Esophagus (tissue), 2 donors: Measurements from ENCODE around the gene SH2B2. TPM values are rescaled to one million over a fixed set of nuclear protein-coding genes. Genes with fewer than 3 reads are reported as not detected.
A peak's percentile ranks its signal among the peaks of the same experiment; 100 is the strongest.
"Not testable (repeated sequence)": the region's sequence is repeated elsewhere in the genome, so short reads cannot be mapped to it uniquely, and the experiment has no call there.

ENCODE experiments used
- H3K27ac ChIP-seq, 2 donors: one replicate each; pipeline ENCODE4 v1.5.1; 2013; ENCODE audit warnings: low read depth in 2 of 2, mild to moderate bottlenecking in 2 of 2, inconsistent platforms in 1 of 2, low read length in 1 of 2, moderate library complexity in 1 of 2
- H3K27me3 ChIP-seq, 2 donors: one replicate each; pipeline ENCODE4 v1.6.1; 2013; ENCODE audit warnings: low read length in 2 of 2, control low read depth in 1 of 2, mild to moderate bottlenecking in 1 of 2; ENCODE audit not compliant: insufficient read depth in 2 of 2, control insufficient read depth in 1 of 2
- H3K36me3 ChIP-seq, 2 donors: one replicate each; pipeline ENCODE4 v1.6.1; 2013; ENCODE audit warnings: low read length in 1 of 2; ENCODE audit not compliant: control insufficient read depth in 2 of 2, insufficient read depth in 2 of 2
- H3K4me1 ChIP-seq, 2 donors: one replicate each; pipeline ENCODE4 v1.6.1; 2013; ENCODE audit warnings: low read length in 1 of 2; ENCODE audit not compliant: control insufficient read depth in 2 of 2, insufficient read depth in 2 of 2
- H3K4me3 ChIP-seq, 2 donors: one replicate each; pipeline ENCODE4 v1.5.1; 2013; ENCODE audit warnings: low read length in 2 of 2, mild to moderate bottlenecking in 2 of 2, low read depth in 1 of 2, moderate library complexity in 1 of 2
- H3K9me3 ChIP-seq, 2 donors: one replicate each; pipeline ENCODE4 v1.6.1; 2013; ENCODE audit warnings: mild to moderate bottlenecking in 2 of 2, low read depth in 1 of 2, low read length in 1 of 2, moderate library complexity in 1 of 2; ENCODE audit not compliant: control insufficient read depth in 2 of 2, insufficient read depth in 1 of 2
- WGBS, 2 donors: extraction: QIAGEN DNeasy Blood & Tissue Kit; methylation state at CpG; one replicate each; pipeline ENCODE4 v1.1.7; 2013; 5-methylcytosine and 5-hydroxymethylcytosine counted together
- polyA plus RNA-seq, 2 donors: library from polyadenylated mRNA; stranded (reverse); fragments of 200-250 nt; gene quantifications; one replicate each; pipeline ENCODE4 v1.2.3, GENCODE V29; 2013
- donor health status: healthy with polysubstance abuse.
- donor health status: Bipolar disorder and iron deficiency.

SH2B2 gene
- polyA plus RNA-seq, 2 donors: 1.0 to 1.4 TPM

GRCh38 chr7:102346983-102347382 lies 60.3 kb downstream of the SH2B2 start:
- WGBS, 2 donors: 85 to 91% methylated on average over 2 of the region's 6 CpGs
- not testable (repeated sequence) for H3K36me3 ChIP-seq, H3K9me3 ChIP-seq, H3K4me3 ChIP-seq, H3K27me3 ChIP-seq, H3K4me1 ChIP-seq, H3K27ac ChIP-seq

DNA sequence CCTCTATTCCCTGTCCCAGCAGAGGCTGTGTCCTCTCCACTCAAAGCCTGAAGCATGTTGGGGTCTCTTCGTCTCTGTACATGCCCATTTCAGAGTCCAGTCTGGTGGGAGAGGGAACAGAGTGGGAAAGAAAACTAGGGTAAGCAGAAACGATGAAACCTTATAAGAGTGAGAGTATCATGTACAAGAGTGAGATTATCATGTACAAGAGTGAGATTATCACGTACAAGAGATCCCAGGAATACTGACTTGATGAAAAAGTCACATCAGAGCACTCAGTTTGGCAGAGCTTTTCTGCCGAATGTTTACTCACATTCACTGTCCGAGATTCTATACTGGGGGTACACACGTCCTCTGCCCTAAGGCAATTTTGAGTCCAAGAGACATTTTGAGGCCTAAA lies 69.7 kb downstream of the SH2B2 start, which contains the start of gene SPDYE6:
SPDYE6 (minus strand) TSS at position 101 of the 400 bp plus-strand sequence. CDS start 421 bp downstream, outside the sequence.
- H3K27me3 ChIP-seq, H3K4me3 ChIP-seq, H3K9me3 ChIP-seq, H3K27ac ChIP-seq, H3K36me3 ChIP-seq, H3K4me1 ChIP-seq: not testable (repeated sequence)
- WGBS, 2 donors: no CpG with 5 or more reads among the region's 6 CpGs

DNA sequence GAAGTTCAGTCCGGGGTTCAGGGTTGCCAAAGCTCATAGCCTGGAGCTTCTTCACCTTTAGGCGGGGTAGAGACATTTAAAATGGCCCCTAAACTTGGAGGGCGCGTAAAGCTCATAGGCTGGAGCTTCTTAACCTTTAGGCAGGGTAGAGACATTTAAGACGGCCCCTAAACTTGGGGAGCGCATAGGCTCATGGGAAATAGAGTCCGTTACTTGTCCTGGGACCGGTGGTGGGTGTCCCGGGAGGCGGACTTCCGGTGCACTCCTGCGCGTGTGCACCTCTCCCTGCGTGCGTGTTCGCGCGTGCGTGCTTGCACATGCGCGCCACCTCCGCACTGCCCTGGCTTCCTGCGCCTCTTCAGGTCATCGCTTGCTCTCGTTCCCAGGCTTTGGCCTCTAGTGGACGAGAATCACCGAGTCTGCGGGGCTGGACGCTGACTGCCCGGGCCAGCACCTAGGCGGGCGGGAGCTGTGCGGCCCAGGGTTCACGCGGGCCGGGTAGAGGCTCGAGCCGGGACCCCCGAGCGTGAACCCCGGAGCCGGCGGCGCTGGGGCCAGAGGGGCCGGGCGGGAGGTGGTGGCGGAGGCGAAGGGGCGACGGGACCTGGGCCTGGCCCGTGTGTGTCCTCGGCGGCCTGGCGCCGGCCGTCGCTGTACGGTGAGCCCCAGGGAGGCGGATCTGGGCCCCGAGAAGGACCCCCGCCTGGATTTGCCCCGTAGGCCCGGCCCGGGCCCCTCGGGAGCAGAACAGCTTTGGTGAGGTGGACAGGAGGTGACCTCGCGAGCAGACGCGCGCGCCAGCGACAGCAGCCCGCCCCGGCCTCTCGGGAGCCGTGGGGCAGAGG lies 77.1 kb downstream of the SH2B2 start:
- H3K9me3 ChIP-seq, H3K4me1 ChIP-seq, H3K27me3 ChIP-seq, H3K36me3 ChIP-seq: not testable (repeated sequence)
- Histone ChIP-seq H3K4me3 (peak overlapping the region; percentile 86 to 87), H3K27ac (peak overlapping the region; percentile 88 to 91)
- 0 to 1% methylated on average over 46 to 76 of the region's 76 CpGs for WGBS, 2 donors

DNA sequence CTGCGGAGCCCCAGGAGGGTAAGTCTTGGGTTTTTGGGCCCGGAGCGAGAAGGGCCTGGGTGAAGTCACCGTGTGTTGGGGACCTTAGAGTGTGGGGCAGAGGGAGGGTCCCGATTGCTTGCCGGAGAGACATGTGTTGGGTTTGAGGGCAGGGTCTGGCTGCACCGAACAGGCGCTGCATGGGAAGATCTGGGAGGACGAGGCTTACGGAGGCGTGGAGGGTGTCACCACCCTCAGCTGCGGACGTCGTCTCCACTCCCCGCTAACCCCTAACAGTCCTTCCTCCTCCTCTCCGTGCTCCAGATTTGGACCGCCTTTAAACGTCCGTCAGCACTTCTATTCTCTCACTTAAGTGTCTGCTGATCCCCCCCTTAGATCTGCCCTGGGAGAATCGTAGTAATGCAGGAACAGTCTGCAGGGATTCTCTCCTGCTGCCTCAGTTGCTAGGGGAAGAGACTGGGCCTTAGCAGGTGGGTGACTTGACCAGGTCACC lies 77.8 kb downstream of the SH2B2 start:
- WGBS, 2 donors: 0% methylated on average over 9 to 19 of the region's 20 CpGs
- H3K4me3 ChIP-seq: peak overlapping the region; percentile 86 to 87
- not testable (repeated sequence) for H3K36me3 ChIP-seq, H3K4me1 ChIP-seq, H3K27ac ChIP-seq, H3K9me3 ChIP-seq, H3K27me3 ChIP-seq

DNA sequence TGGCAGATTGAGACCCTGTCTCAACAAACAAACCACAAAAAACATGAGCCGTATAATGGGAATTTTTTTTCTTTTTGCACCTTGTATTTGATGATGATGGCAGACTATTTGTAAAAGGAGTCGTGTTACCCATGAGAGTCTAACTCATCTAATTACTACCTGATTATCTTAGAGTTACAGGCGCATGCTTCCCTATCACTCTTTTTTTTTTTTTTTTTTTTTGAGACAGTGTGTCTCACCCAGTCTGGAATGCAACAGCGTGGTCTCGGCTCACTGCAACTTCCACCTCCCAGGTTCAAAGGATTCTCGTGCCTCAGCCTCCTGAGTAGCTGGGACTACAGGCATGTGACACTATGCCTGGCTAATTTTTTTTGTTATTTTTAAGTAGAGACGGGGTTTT lies 78.7 kb downstream of the SH2B2 start:
- H3K36me3 ChIP-seq, H3K4me3 ChIP-seq, H3K4me1 ChIP-seq, H3K9me3 ChIP-seq, H3K27ac ChIP-seq, H3K27me3 ChIP-seq: not testable (repeated sequence)
- WGBS, 2 donors: 57 to 70% methylated on average over 7 of the region's 7 CpGs

- not testable (repeated sequence) for H3K27ac ChIP-seq, H3K27me3 ChIP-seq, H3K4me3 ChIP-seq, H3K9me3 ChIP-seq, H3K4me1 ChIP-seq, H3K36me3 ChIP-seq
Measured at GRCh38 chr7:102370038-102370437, 83.4 kb downstream of the SH2B2 start.

Other genes with a start within 250 kb of the SH2B2 start
- under 1 TPM in 1 of 2 donors, not detected in 1; 0.22 TPM for gene SPDYE6, start 69.6 kb downstream of the SH2B2 start, polyA plus RNA-seq
- gene PRKRIP1, start 109.5 kb downstream of the SH2B2 start, polyA plus RNA-seq: 10 to 100 TPM; 15.9 to 21.1 TPM
- 1 to 10 TPM in 1 of 2 donors, under 1 TPM in 1; 0.71 to 1.4 TPM for gene ORAI2, start 146.7 kb downstream of the SH2B2 start, polyA plus RNA-seq
- gene ALKBH4, start 178.0 kb downstream of the SH2B2 start, polyA plus RNA-seq: 1 to 10 TPM; 7.6 TPM
- gene LRWD1, start 178.1 kb downstream of the SH2B2 start, polyA plus RNA-seq: 1 to 10 TPM; 6.3 to 9.5 TPM
- gene POLR2J, start 192.1 kb downstream of the SH2B2 start, polyA plus RNA-seq: 10 to 100 TPM; 68.9 to 89.4 TPM
- gene RASA4B, start 230.9 kb downstream of the SH2B2 start, polyA plus RNA-seq: 1 to 10 TPM; 4.6 to 4.9 TPM